ENCODE results near the gene ESAM. TPM values are rescaled to one million over a fixed set of nuclear protein-coding genes. Genes with fewer than 3 reads are reported as not detected.

The ESAM gene
- polyA plus RNA-seq, 1 donor (not counting 4 experiments of a cell fraction or from before 2014, with no cell fraction given), result 0.04 TPM

- H3K9ac ChIP-seq (ENCODE audit: control insufficient read depth, extremely low read depth, insufficient read depth, low read length), result no peak overlapping the region
- FAIRE-seq, result no peak
- no peaks in the 10 kb centered on the region for H3K4me1 ChIP-seq (ENCODE audit: control insufficient read depth, extremely low read depth, insufficient read depth, low read length)
- H3K36me3 ChIP-seq (ENCODE audit: control insufficient read depth in 2 of 2, extremely low read depth in 1 of 2, insufficient read depth in 2 of 2, low read length in 2 of 2), result no peaks in the 10 kb centered on the region
- H3K9me1 ChIP-seq (ENCODE audit: control insufficient read depth, extremely low read depth, insufficient read depth, low read length), result peaks cover 2% of the 10 kb centered on the region
- H3K9me3 ChIP-seq (ENCODE audit: control insufficient read depth, low read depth, low read length), result no peaks in the 10 kb centered on the region
- DNase-seq (ENCODE audit: low read depth, low spot score), result no peak
- H3K27me3 ChIP-seq (ENCODE audit: control insufficient read depth, extremely low read depth, insufficient read depth, low read length), result peaks cover 5% of the 10 kb centered on the region
- no peak overlapping the region for H3K27ac ChIP-seq (ENCODE audit: control insufficient read depth, insufficient read depth, low read length)
- H3K79me2 ChIP-seq (ENCODE audit: control insufficient read depth, insufficient read depth, low read length), result no peaks in the 10 kb centered on the region
- H2AFZ ChIP-seq (ENCODE audit: control insufficient read depth, low read length), result no peak overlapping the region
- H4K20me1 ChIP-seq (ENCODE audit: control insufficient read depth, extremely low read depth, insufficient read depth, low read length), result no peaks in the 10 kb centered on the region
- dilution Hi-C loops (cut with MboI; ENCODE audit: extremely low pct_ligation_motif_present, low sequenced_read_pairs), result no loop called here
- H3K4me3 ChIP-seq (ENCODE audit: control insufficient read depth in 2 of 3, extremely low read depth in 1 of 3, insufficient read depth in 2 of 3, low read depth in 1 of 3, low read length in 3 of 3), result no peak overlapping the region
- no peak overlapping the region for H3K4me2 ChIP-seq (ENCODE audit: control insufficient read depth, extremely low read depth, insufficient read depth, low read depth, low read length)
- no peak for TF ChIP-seq CTCF (optimal IDR thresholded peaks at IDR 0.05 in 1 of 3, IDR thresholded peaks at IDR 0.05 in 1 of 3, conservative IDR thresholded peaks at IDR 0.05 in 1 of 3; ENCODE audit: extremely low read depth in 1 of 3, insufficient read depth in 2 of 3, low read length in 3 of 3)
Measured at GRCh38 chr11:124732230-124732629, 29.9 kb downstream of the ESAM start.

GRCh38 chr11:124729571-124729970 lies 32.5 kb downstream of the ESAM start:
- dilution Hi-C loops (cut with MboI; ENCODE audit: extremely low pct_ligation_motif_present, low sequenced_read_pairs), result no loop called here
- Histone ChIP-seq H3K9ac (ENCODE audit: control insufficient read depth, extremely low read depth, insufficient read depth, low read length) (no peak overlapping the region), H3K27ac (ENCODE audit: control insufficient read depth, insufficient read depth, low read length) (no peak overlapping the region), H3K79me2 (ENCODE audit: control insufficient read depth, insufficient read depth, low read length) (no peaks in the 10 kb centered on the region), H3K9me1 (ENCODE audit: control insufficient read depth, extremely low read depth, insufficient read depth, low read length) (peaks cover 4% of the 10 kb centered on the region), H2AFZ (ENCODE audit: control insufficient read depth, low read length) (no peak overlapping the region), H3K36me3 (ENCODE audit: control insufficient read depth in 2 of 2, extremely low read depth in 1 of 2, insufficient read depth in 2 of 2, low read length in 2 of 2) (no peaks in the 10 kb centered on the region), H3K27me3 (ENCODE audit: control insufficient read depth, extremely low read depth, insufficient read depth, low read length) (peaks cover 1% of the 10 kb centered on the region), H3K4me3 (ENCODE audit: control insufficient read depth in 2 of 3, extremely low read depth in 1 of 3, insufficient read depth in 2 of 3, low read depth in 1 of 3, low read length in 3 of 3) (no peak overlapping the region), H4K20me1 (ENCODE audit: control insufficient read depth, extremely low read depth, insufficient read depth, low read length) (no peaks in the 10 kb centered on the region), H3K4me1 (ENCODE audit: control insufficient read depth, extremely low read depth, insufficient read depth, low read length) (peaks cover 12% of the 10 kb centered on the region), H3K9me3 (ENCODE audit: control insufficient read depth, low read depth, low read length) (no peaks in the 10 kb centered on the region), H3K4me2 (ENCODE audit: control insufficient read depth, extremely low read depth, insufficient read depth, low read depth, low read length) (no peak overlapping the region)
- DNase-seq (ENCODE audit: low read depth, low spot score), result no peak
- no peak for FAIRE-seq
- no peak for TF ChIP-seq CTCF (optimal IDR thresholded peaks at IDR 0.05 in 1 of 3, IDR thresholded peaks at IDR 0.05 in 1 of 3, conservative IDR thresholded peaks at IDR 0.05 in 1 of 3; ENCODE audit: extremely low read depth in 1 of 3, insufficient read depth in 2 of 3, low read length in 3 of 3)
- no peak for TF ChIP-seq EZH2 (IDR thresholded peaks at IDR 0.05; ENCODE audit: low read length)
